PC-9 (cell line): Measurements from ENCODE around the gene EYS. TPM values are rescaled to one million over a fixed set of nuclear protein-coding genes. Genes with fewer than 3 reads are reported as not detected.

ENCODE experiments used
- BruUV-seq: library from RNA; stranded (reverse); fragments of 400-500 nt; replicated peaks from 2 replicates; lab custom pipeline; 2021; lab: Mats Ljungman, UMichigan
- CTCF ChIA-PET: fragments of 300-600 bp; sonication (Branson Sonifier 250); formaldehyde crosslinking; loops from one replicate; lab custom pipeline; 2022; ENCODE audit warnings: antibody characterized with exemption; lab: Charles Lee
- POLR2A ChIA-PET: fragments of 300-600 bp; sonication (Branson Sonifier 250); formaldehyde crosslinking; loops from one replicate; lab custom pipeline; 2022; ENCODE audit warnings: antibody characterized with exemption; ENCODE audit not compliant: unreplicated experiment; lab: Charles Lee
- DNase-seq, 2 experiments: peaks; one replicate each; pipeline versions ENCODE4 v3.0.0 to v3.0.0-alpha.2; 2015 to 2022; ENCODE audit warnings: mixed read lengths in 1 of 2
- H2AFZ ChIP-seq: fragments of 200-600 bp; sonication (generic); 2 replicates; pipeline ENCODE4 v1.8.1; 2017; ENCODE audit warnings: antibody characterized with exemption
- H3F3A ChIP-seq: fragments of 200-600 bp; sonication (generic); 2 replicates; pipeline ENCODE4 v1.8.1; 2017; ENCODE audit warnings: antibody characterized with exemption, mild to moderate bottlenecking, low read depth; ENCODE audit not compliant: insufficient read depth
- H3K27ac ChIP-seq: fragments of 200-600 bp; sonication (generic); 2 replicates; pipeline ENCODE4 v1.6.1; 2016; ENCODE audit warnings: mixed run types
- H3K27me3 ChIP-seq: fragments of 200-600 bp; sonication (generic); 2 replicates; pipeline ENCODE4 v1.6.1; 2016; ENCODE audit warnings: low read depth, mixed run types; ENCODE audit not compliant: insufficient read depth
- H3K36me3 ChIP-seq: fragments of 200-600 bp; sonication (generic); 2 replicates; pipeline ENCODE4 v1.6.1; 2016; ENCODE audit warnings: low read depth, mixed run types
- H3K4me1 ChIP-seq: fragments of 200-600 bp; sonication (generic); replicated peaks from 2 replicates; pipeline ENCODE4 v1.6.1; 2016; ENCODE audit warnings: mixed run types; ENCODE audit not compliant: insufficient read depth
- H3K4me2 ChIP-seq: fragments of 200-600 bp; sonication (generic); 2 replicates; pipeline ENCODE4 v1.6.1; 2017; ENCODE audit warnings: mixed run types
- H3K4me3 ChIP-seq: fragments of 200-600 bp; sonication (generic); 2 replicates; pipeline ENCODE4 v1.6.1; 2016; ENCODE audit warnings: mixed run types
- H3K79me2 ChIP-seq: fragments of 200-600 bp; sonication (generic); 2 replicates; pipeline ENCODE4 v1.6.1; 2017; ENCODE audit warnings: low read depth, mixed run types
- H3K9me2 ChIP-seq: fragments of 200-600 bp; sonication (generic); 2 replicates; pipeline ENCODE4 v1.8.1; 2017; ENCODE audit warnings: mild to moderate bottlenecking; ENCODE audit not compliant: insufficient read depth
- H3K9me3 ChIP-seq: fragments of 200-600 bp; sonication (generic); 2 replicates; pipeline ENCODE4 v1.8.1; 2016; ENCODE audit warnings: low read depth; ENCODE audit not compliant: insufficient read depth
- H4K20me1 ChIP-seq: fragments of 200-600 bp; sonication (generic); 2 replicates; pipeline ENCODE4 v1.8.1; 2017; ENCODE audit not compliant: insufficient read depth
- EZH2 ChIP-seq: fragments of 200-600 bp; sonication (generic); IDR thresholded peaks from 2 replicates; pipeline ENCODE4 v1.8.0; 2017; ENCODE audit warnings: antibody characterized with exemption, low read depth
- intact Hi-C: fragments of 100-400 bp; cut with micrococcal nuclease; formaldehyde crosslinking; loops from one replicate; pipeline ENCODE4 v1.10.0; 2022; ENCODE audit not compliant: unreplicated experiment
- total RNA-seq: library from RNA; stranded (reverse); gene quantifications from 2 replicates; pipeline ENCODE4 v1.2.3, GENCODE V29; 2021
- TF ChIP-seq, protein P1 (sequence below): fragments of 200-600 bp; sonication (generic); conservative IDR thresholded peaks from 2 replicates; pipeline ENCODE4 v1.6.1; 2017; ENCODE audit warnings: mixed run types, antibody characterized with exemption, mild to moderate bottlenecking, moderate library complexity

EYS gene
- total RNA-seq, 1 experiment from 2014 or later, result not detected

GRCh38 chr6:64990652-64991304 is 716.2 kb downstream of the EYS start:
- no peak for DNase-seq
- H4K20me1 ChIP-seq, result no peaks in the 10 kb centered on the region
- no peaks in the 10 kb centered on the region for H3K27me3 ChIP-seq
- H3K4me2 ChIP-seq, result no peak overlapping the region
- no peaks in the 10 kb centered on the region for H3K9me3 ChIP-seq
- ChIA-PET CTCF (no interaction called here), POLR2A (no interaction called here)
- no peaks in the 10 kb centered on the region for H3F3A ChIP-seq
- BruUV-seq, result no TSS peak
- no peak for TF ChIP-seq EZH2
- TF ChIP-seq, protein P1, sequence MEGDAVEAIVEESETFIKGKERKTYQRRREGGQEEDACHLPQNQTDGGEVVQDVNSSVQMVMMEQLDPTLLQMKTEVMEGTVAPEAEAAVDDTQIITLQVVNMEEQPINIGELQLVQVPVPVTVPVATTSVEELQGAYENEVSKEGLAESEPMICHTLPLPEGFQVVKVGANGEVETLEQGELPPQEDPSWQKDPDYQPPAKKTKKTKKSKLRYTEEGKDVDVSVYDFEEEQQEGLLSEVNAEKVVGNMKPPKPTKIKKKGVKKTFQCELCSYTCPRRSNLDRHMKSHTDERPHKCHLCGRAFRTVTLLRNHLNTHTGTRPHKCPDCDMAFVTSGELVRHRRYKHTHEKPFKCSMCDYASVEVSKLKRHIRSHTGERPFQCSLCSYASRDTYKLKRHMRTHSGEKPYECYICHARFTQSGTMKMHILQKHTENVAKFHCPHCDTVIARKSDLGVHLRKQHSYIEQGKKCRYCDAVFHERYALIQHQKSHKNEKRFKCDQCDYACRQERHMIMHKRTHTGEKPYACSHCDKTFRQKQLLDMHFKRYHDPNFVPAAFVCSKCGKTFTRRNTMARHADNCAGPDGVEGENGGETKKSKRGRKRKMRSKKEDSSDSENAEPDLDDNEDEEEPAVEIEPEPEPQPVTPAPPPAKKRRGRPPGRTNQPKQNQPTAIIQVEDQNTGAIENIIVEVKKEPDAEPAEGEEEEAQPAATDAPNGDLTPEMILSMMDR, result no peak
- no peaks in the 10 kb centered on the region for H3K36me3 ChIP-seq
- H3K9me2 ChIP-seq, result no peaks in the 10 kb centered on the region
- H3K4me1 ChIP-seq, result no peaks in the 10 kb centered on the region
- intact Hi-C loops, result no loop called here
- no peaks in the 10 kb centered on the region for H3K79me2 ChIP-seq
- H3K27ac ChIP-seq, result no peak overlapping the region
- no peak overlapping the region for H2AFZ ChIP-seq
- H3K4me3 ChIP-seq, result no peak overlapping the region

- Histone ChIP-seq H3K27me3 (no peaks in the 10 kb centered on the region), H4K20me1 (no peaks in the 10 kb centered on the region), H3F3A (no peaks in the 10 kb centered on the region), H2AFZ (no peak overlapping the region), H3K4me1 (no peaks in the 10 kb centered on the region), H3K36me3 (no peaks in the 10 kb centered on the region), H3K4me3 (no peak overlapping the region), H3K79me2 (no peaks in the 10 kb centered on the region), H3K27ac (no peak overlapping the region), H3K9me2 (no peaks in the 10 kb centered on the region), H3K9me3 (no peaks in the 10 kb centered on the region), H3K4me2 (no peak overlapping the region)
- intact Hi-C loops, result no loop called here
- ChIA-PET POLR2A (no interaction called here), CTCF (no interaction called here)
- no peak for DNase-seq
- BruUV-seq, result no TSS peak
- TF ChIP-seq, protein P1, result no peak
- TF ChIP-seq EZH2, result no peak
Measured at GRCh38 chr6:64988148-64988547, 718.9 kb downstream of the EYS start.

GRCh38 chr6:64987066-64987465 is 720.0 kb downstream of the EYS start:
- DNase-seq, result no peak
- H3K27me3 ChIP-seq, result no peaks in the 10 kb centered on the region
- H3K9me2 ChIP-seq, result no peaks in the 10 kb centered on the region
- H3K4me1 ChIP-seq, result no peaks in the 10 kb centered on the region
- intact Hi-C loops, result no loop called here
- H3K4me3 ChIP-seq, result no peak overlapping the region
- ChIA-PET POLR2A (no interaction called here), CTCF (no interaction called here)
- TF ChIP-seq, protein P1, result no peak
- TF ChIP-seq EZH2, result no peak
- no peak overlapping the region for H3K27ac ChIP-seq
- H2AFZ ChIP-seq, result no peak overlapping the region
- no TSS peak for BruUV-seq
- no peaks in the 10 kb centered on the region for H3F3A ChIP-seq
- H3K36me3 ChIP-seq, result no peaks in the 10 kb centered on the region
- no peak overlapping the region for H3K4me2 ChIP-seq
- H4K20me1 ChIP-seq, result no peaks in the 10 kb centered on the region
- no peaks in the 10 kb centered on the region for H3K9me3 ChIP-seq
- no peaks in the 10 kb centered on the region for H3K79me2 ChIP-seq
